A673 (cell line): ENCODE results near the gene ITK. TPM values are rescaled to one million over a fixed set of nuclear protein-coding genes. Genes with fewer than 3 reads are reported as not detected.

ENCODE experiments used
- BruUV-seq: library from RNA; stranded (reverse); fragments of 400-500 nt; replicated peaks from 2 replicates; lab custom pipeline; 2021; lab: Mats Ljungman, UMichigan
- CTCF ChIA-PET: fragments of 300-600 bp; sonication (Branson Sonifier 250); formaldehyde crosslinking; loops from one replicate; lab custom pipeline; 2022; ENCODE audit warnings: antibody characterized with exemption; lab: Charles Lee
- POLR2A ChIA-PET: fragments of 300-600 bp; sonication (Branson Sonifier 250); formaldehyde crosslinking; loops from one replicate; lab custom pipeline; 2022; ENCODE audit warnings: antibody characterized with exemption; ENCODE audit not compliant: low non-redundant PET; lab: Charles Lee
- DNase-seq: peaks from one replicate; pipeline ENCODE4 v3.0.0-alpha.2; 2015; ENCODE audit warnings: low spot score
- H3K27ac ChIP-seq: fragments of 200-600 bp; sonication (generic); 2 replicates; pipeline ENCODE4 v1.5.1; 2016; ENCODE audit warnings: mixed run types, low read depth, mild to moderate bottlenecking, mixed read lengths, antibody characterized with exemption, low read length; ENCODE audit not compliant: poor library complexity, severe bottlenecking
- H3K27me3 ChIP-seq: fragments of 200-600 bp; sonication (generic); replicated peaks from 2 replicates; pipeline ENCODE4 v1.6.1; 2017; ENCODE audit warnings: mixed run types, low read depth, mild to moderate bottlenecking, mixed read lengths, antibody characterized with exemption, low read length; ENCODE audit not compliant: insufficient read depth, poor library complexity
- H3K36me3 ChIP-seq: fragments of 200-600 bp; sonication (generic); 2 replicates; pipeline ENCODE4 v1.6.1; 2016; ENCODE audit warnings: mixed run types, mild to moderate bottlenecking, mixed read lengths, antibody characterized with exemption, low read length; ENCODE audit not compliant: insufficient read depth, poor library complexity, severe bottlenecking
- H3K4me1 ChIP-seq: fragments of 200-600 bp; sonication (generic); 2 replicates; pipeline ENCODE4 v1.6.1; 2017; ENCODE audit warnings: mixed run types, mild to moderate bottlenecking, mixed read lengths, antibody characterized with exemption, low read length; ENCODE audit not compliant: insufficient read depth, poor library complexity, severe bottlenecking
- H3K4me3 ChIP-seq: fragments of 200-600 bp; sonication (generic); 2 replicates; pipeline ENCODE4 v1.5.1; 2016; ENCODE audit warnings: low read depth, mixed run types, mild to moderate bottlenecking, mixed read lengths, low read length; ENCODE audit not compliant: poor library complexity, severe bottlenecking
- H3K9me3 ChIP-seq: fragments of 200-600 bp; sonication (generic); 2 replicates; pipeline ENCODE4 v1.6.1; 2016; ENCODE audit warnings: mixed run types, low read depth, mild to moderate bottlenecking, mixed read lengths, antibody characterized with exemption, low read length; ENCODE audit not compliant: poor library complexity, severe bottlenecking
- EZH2 ChIP-seq: fragments of 200-600 bp; sonication (generic); IDR thresholded peaks from 2 replicates; pipeline ENCODE4 v1.6.1; 2017; ENCODE audit warnings: borderline replicate concordance, low read depth, mild to moderate bottlenecking, mixed read lengths, antibody characterized with exemption, low read length; ENCODE audit not compliant: poor library complexity, severe bottlenecking
- intact Hi-C: fragments of 100-400 bp; cut with micrococcal nuclease; formaldehyde crosslinking; loops from one replicate; pipeline ENCODE4 v1.10.0; 2022; ENCODE audit not compliant: unreplicated experiment
- total RNA-seq: library from RNA; stranded (reverse); gene quantifications from 2 replicates; pipeline ENCODE4 v1.2.3, GENCODE V29; 2021
- TF ChIP-seq, protein P1 (sequence below): fragments of 300-800, 200-600 bp; sonication (generic); conservative IDR thresholded peaks from 2 replicates; pipeline ENCODE4 v1.5.1; 2017; ENCODE audit warnings: low read depth, mild to moderate bottlenecking, antibody characterized with exemption, low read length, moderate library complexity, mixed read lengths

The ITK gene
- total RNA-seq, 1 experiment from 2014 or later, result not detected

DNA sequence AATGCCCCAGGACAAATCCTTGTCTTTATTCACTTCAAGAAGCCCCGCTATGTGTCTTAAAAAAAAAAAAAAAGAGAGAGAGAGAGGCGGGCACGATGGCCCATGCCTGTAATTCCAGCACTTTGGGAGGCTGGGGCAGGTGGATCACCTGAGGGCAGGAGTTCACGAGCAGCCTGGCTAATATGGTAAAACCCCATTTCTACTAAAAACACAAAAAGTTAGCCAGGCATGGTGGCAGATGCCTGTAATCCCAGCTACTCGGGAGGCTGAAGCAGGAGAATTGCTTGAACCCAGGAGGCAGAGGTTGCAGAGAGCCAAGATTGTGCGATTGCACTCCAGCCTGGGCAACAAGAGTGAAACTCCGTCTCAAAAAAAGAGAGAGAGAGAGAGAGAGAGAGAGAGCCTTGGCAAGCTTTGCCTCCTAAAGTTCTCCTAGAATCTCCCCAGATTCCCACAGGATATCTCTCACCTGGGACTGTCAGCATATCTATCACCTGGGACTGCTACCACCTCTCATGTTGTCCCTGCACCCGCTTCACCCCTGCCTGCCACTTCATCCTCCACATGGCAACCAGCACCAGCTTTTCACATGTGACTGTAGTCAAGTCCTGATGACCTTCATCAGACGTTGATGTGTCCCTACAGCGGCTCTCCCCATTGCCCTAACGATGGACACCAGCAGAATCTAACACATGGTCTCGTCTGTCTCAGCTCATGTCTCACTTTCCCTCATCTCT lies 5.8 kb downstream of the ITK start:
- H3K36me3 ChIP-seq, result no peaks in the 10 kb centered on the region
- POLR2A ChIA-PET, result no interaction called here
- TF ChIP-seq EZH2, result no peak
- TF ChIP-seq, protein P1, sequence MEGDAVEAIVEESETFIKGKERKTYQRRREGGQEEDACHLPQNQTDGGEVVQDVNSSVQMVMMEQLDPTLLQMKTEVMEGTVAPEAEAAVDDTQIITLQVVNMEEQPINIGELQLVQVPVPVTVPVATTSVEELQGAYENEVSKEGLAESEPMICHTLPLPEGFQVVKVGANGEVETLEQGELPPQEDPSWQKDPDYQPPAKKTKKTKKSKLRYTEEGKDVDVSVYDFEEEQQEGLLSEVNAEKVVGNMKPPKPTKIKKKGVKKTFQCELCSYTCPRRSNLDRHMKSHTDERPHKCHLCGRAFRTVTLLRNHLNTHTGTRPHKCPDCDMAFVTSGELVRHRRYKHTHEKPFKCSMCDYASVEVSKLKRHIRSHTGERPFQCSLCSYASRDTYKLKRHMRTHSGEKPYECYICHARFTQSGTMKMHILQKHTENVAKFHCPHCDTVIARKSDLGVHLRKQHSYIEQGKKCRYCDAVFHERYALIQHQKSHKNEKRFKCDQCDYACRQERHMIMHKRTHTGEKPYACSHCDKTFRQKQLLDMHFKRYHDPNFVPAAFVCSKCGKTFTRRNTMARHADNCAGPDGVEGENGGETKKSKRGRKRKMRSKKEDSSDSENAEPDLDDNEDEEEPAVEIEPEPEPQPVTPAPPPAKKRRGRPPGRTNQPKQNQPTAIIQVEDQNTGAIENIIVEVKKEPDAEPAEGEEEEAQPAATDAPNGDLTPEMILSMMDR, result no peak
- H3K4me3 ChIP-seq, result no peak overlapping the region
- H3K27ac ChIP-seq, result no peak overlapping the region
- H3K27me3 ChIP-seq, result peaks cover 7% of the 10 kb centered on the region
- no peaks in the 10 kb centered on the region for H3K9me3 ChIP-seq
- DNase-seq, result no peak
- H3K4me1 ChIP-seq, result no peaks in the 10 kb centered on the region
- BruUV-seq, result no TSS peak
- CTCF ChIA-PET, result no interaction called here
- intact Hi-C loops, result no loop called here

DNA sequence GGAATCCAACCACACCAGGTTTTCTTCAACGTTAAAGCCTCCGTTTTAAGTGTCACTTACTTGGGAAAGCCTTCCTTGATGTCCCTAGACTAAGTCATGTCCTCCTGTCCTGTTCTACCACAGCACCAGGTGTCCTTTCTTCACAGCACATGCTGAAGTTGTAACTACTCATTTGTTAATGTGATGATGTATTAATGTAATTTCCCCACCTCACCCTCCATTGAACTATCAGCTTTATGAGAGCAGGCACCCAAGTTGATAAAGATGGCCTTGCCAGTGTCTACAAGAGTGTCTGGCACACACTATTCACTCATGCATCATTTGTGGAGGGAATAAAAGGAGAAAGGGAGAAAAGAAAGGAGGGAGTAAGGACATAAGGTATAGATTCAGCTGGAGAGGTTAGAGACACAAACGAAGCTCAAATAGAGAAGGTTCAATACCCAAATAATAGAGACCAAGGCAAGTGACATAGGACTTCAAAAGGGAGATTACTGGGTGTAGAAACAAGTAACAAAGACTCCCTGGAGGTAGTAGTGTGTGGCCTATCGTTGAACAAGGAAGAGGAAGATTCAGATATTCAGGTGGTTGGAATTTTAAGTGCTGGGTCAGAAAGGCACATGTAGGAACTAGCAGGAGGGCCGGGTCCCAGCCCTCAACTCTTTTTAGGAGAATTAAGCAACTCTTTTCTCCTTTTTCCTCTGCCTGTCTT lies 6.6 kb downstream of the ITK start:
- ChIA-PET POLR2A (no interaction called here), CTCF (interaction anchor here (0.5 kb wide), 1 partner anchor 164 kb away, joined by 7 read pairs; no protein-coding TSS in a partner anchor)
- H3K27me3 ChIP-seq, result no peaks in the 10 kb centered on the region
- H3K9me3 ChIP-seq, result no peaks in the 10 kb centered on the region
- BruUV-seq, result no TSS peak
- H3K4me3 ChIP-seq, result no peak overlapping the region
- no peak for TF ChIP-seq EZH2
- TF ChIP-seq, protein P1, result no peak
- intact Hi-C loops, result no loop called here
- no peak for DNase-seq
- no peaks in the 10 kb centered on the region for H3K36me3 ChIP-seq
- H3K27ac ChIP-seq, result no peak overlapping the region
- H3K4me1 ChIP-seq, result no peaks in the 10 kb centered on the region

DNA sequence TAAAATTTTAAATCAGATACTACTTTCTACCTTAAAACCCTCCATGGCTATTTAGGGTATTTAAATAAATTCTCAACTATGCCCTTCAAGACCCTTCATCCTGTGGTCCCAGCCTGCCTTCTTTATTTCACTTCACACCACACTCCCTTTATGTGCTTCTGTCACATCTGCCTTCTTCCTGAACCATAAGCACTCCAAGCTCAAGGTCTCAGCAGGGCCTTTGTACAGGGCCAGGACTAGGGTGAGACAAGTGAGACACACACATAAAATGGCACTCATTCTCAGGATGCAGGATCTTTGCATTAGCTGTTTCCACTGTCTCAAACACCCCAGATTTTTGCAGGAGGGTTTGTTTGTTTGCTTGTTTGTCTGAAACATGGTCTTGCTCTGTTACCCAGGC lies 7.6 kb downstream of the ITK start:
- intact Hi-C loops, result no loop called here
- no TSS peak for BruUV-seq
- H3K4me1 ChIP-seq, result no peaks in the 10 kb centered on the region
- POLR2A ChIA-PET, result no interaction called here
- H3K27ac ChIP-seq, result no peak overlapping the region
- TF ChIP-seq EZH2, result no peak
- TF ChIP-seq, protein P1, result no peak
- no peak overlapping the region for H3K4me3 ChIP-seq
- no peaks in the 10 kb centered on the region for H3K36me3 ChIP-seq
- H3K27me3 ChIP-seq, result no peaks in the 10 kb centered on the region
- CTCF ChIA-PET, result no interaction called here
- DNase-seq, result no peak
- no peaks in the 10 kb centered on the region for H3K9me3 ChIP-seq
